ENCODE data around the gene PDLIM7. TPM values are rescaled to one million over a fixed set of nuclear protein-coding genes. Genes with fewer than 3 reads are reported as not detected.

Gene PDLIM7
- polyA plus RNA-seq, 1 of the 3 experiments (the other 2 are of a cell fraction) = 206 TPM

DNA sequence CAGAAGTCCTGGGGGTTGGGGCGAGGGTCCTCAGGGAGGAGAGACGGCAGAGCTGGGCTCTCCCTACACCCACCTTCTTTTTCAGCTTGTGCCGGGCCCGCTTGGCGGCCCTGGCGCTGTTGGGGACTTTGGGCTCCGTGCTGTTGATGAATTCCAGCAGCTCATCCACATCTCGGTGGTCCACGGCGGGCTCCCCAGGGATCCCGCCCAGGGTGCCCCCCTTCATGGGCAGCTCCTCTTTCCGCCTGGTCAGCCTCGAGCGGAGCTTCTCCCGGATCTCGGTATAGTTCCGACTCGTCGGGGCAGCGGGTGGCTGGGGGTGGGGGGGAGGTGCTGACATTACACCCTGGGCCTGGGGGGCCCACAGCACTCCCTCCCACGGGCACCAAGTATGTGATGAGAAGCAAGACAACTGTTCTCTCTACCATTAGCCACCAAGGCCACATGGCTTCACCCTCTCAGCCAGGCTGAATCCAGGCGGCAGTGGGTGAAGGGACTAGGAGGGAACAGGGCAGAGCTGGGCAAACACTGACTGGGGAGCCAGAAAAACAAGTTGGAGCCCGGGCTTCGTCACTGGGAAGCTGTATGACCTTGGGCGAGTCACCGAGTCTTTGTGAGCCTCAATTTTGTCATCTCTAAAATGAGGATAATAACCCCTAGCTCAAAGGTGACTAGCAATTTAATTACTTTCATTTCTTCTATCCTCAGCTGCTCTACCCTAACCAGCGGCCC is 34.0 kb upstream of the PDLIM7 start:
- Histone ChIP-seq H3K9ac (no peak overlapping the region), H3K79me2 (ENCODE audit: insufficient read depth) (peaks cover 28% of the 10 kb centered on the region), H3K4me3 (ENCODE audit: low read depth in 2 of 2, low read length in 1 of 2) (no peak overlapping the region), H3K9me2 (no peaks in the 10 kb centered on the region), H2AFZ (ENCODE audit: low read depth) (no peak overlapping the region), H3K27me3 (ENCODE audit: insufficient read depth) (no peaks in the 10 kb centered on the region), H3K36me3 (replicated peaks in 1 of 2; ENCODE audit: control insufficient read depth in 1 of 2, insufficient read depth in 2 of 2, low read length in 1 of 2) (peaks cover 34 to 66% of the 10 kb centered on the region in 2 experiments), H4K20me1 (ENCODE audit: insufficient read depth) (peaks cover 5% of the 10 kb centered on the region; the same call in 1 of the 2 replicates), H3F3A (replicated peaks; ENCODE audit: insufficient read depth) (no peaks in the 10 kb centered on the region), H3K4me1 (ENCODE audit: control insufficient read depth in 1 of 2, insufficient read depth in 2 of 2, low read depth in 1 of 2, low read length in 1 of 2) (peaks cover 0 to 14% of the 10 kb centered on the region in 2 experiments; a peak in 1 of 4 replicates), H3K27ac (ENCODE audit: low read depth in 2 of 2, low read length in 1 of 2) (no peak overlapping the region), H3K4me2 (no peak overlapping the region), H3K9me3 (no peaks in the 10 kb centered on the region)
- POLR2A ChIA-PET = no interaction called here
- DNase-seq = no peak
- 94% methylated on average over 24 of the region's 27 CpGs for WGBS (ENCODE audit: low lambda C conversion rate)
- TF ChIP-seq EP300 (IDR thresholded peaks at IDR 0.05; ENCODE audit: borderline replicate concordance in 1 of 2, low read depth in 1 of 2, low read length in 1 of 2) = no peak
- TF ChIP-seq, protein P1, sequence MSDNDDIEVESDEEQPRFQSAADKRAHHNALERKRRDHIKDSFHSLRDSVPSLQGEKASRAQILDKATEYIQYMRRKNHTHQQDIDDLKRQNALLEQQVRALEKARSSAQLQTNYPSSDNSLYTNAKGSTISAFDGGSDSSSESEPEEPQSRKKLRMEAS (IDR thresholded peaks at IDR 0.05; ENCODE audit: low read depth) = no peak
- TF ChIP-seq NRF1 (IDR thresholded peaks at IDR 0.05; ENCODE audit: low read depth, low read length) = no peak
- TF ChIP-seq, protein P2, sequence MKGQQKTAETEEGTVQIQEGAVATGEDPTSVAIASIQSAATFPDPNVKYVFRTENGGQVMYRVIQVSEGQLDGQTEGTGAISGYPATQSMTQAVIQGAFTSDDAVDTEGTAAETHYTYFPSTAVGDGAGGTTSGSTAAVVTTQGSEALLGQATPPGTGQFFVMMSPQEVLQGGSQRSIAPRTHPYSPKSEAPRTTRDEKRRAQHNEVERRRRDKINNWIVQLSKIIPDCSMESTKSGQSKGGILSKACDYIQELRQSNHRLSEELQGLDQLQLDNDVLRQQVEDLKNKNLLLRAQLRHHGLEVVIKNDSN (IDR thresholded peaks at IDR 0.05; ENCODE audit: borderline replicate concordance, low read depth) = no peak
- no peak for TF ChIP-seq MEF2A (IDR thresholded peaks at IDR 0.05; ENCODE audit: borderline replicate concordance, low read depth)
- no peak for TF ChIP-seq EZH2phosphoT487 (IDR thresholded peaks at IDR 0.05; ENCODE audit: borderline replicate concordance, low read depth)
- TF ChIP-seq SMC3 (IDR thresholded peaks at IDR 0.05; ENCODE audit: low read depth, low read length) = no peak
- TF ChIP-seq SIN3A (IDR thresholded peaks at IDR 0.05; ENCODE audit: borderline replicate concordance, low read depth, low read length) = no peak
- TF ChIP-seq, protein P3, sequence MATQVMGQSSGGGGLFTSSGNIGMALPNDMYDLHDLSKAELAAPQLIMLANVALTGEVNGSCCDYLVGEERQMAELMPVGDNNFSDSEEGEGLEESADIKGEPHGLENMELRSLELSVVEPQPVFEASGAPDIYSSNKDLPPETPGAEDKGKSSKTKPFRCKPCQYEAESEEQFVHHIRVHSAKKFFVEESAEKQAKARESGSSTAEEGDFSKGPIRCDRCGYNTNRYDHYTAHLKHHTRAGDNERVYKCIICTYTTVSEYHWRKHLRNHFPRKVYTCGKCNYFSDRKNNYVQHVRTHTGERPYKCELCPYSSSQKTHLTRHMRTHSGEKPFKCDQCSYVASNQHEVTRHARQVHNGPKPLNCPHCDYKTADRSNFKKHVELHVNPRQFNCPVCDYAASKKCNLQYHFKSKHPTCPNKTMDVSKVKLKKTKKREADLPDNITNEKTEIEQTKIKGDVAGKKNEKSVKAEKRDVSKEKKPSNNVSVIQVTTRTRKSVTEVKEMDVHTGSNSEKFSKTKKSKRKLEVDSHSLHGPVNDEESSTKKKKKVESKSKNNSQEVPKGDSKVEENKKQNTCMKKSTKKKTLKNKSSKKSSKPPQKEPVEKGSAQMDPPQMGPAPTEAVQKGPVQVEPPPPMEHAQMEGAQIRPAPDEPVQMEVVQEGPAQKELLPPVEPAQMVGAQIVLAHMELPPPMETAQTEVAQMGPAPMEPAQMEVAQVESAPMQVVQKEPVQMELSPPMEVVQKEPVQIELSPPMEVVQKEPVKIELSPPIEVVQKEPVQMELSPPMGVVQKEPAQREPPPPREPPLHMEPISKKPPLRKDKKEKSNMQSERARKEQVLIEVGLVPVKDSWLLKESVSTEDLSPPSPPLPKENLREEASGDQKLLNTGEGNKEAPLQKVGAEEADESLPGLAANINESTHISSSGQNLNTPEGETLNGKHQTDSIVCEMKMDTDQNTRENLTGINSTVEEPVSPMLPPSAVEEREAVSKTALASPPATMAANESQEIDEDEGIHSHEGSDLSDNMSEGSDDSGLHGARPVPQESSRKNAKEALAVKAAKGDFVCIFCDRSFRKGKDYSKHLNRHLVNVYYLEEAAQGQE (IDR thresholded peaks at IDR 0.05; ENCODE audit: low read depth, low read length) = no peak
- TF ChIP-seq RAD21 (IDR thresholded peaks at IDR 0.05; ENCODE audit: low read length) = no peak
- TF ChIP-seq, protein P4, sequence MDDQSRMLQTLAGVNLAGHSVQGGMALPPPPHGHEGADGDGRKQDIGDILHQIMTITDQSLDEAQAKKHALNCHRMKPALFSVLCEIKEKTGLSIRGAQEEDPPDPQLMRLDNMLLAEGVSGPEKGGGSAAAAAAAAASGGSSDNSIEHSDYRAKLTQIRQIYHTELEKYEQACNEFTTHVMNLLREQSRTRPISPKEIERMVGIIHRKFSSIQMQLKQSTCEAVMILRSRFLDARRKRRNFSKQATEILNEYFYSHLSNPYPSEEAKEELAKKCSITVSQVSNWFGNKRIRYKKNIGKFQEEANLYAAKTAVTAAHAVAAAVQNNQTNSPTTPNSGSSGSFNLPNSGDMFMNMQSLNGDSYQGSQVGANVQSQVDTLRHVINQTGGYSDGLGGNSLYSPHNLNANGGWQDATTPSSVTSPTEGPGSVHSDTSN (IDR thresholded peaks at IDR 0.05) = no peak
- TF ChIP-seq GABPA (IDR thresholded peaks at IDR 0.05; ENCODE audit: low read depth) = no peak
- no peak for TF ChIP-seq JUND (IDR thresholded peaks at IDR 0.05)
- TF ChIP-seq FOXJ3 (CRISPR knock-in tag; IDR thresholded peaks at IDR 0.05) = no peak
- no peak for TF ChIP-seq ELF1 (IDR thresholded peaks at IDR 0.05)
- TF ChIP-seq MXI1 (IDR thresholded peaks at IDR 0.05; ENCODE audit: low read depth, low read length) = no peak
- CTCF ChIA-PET = interaction anchor here (0.7 kb wide), 1 partner anchor 30 kb away, joined by 3 read pairs; no protein-coding TSS in a partner anchor
